ENCODE data around the gene SEC31A. TPM values are rescaled to one million over a fixed set of nuclear protein-coding genes. Genes with fewer than 3 reads are reported as not detected.
"Not testable (repeated sequence)": the region's sequence is repeated elsewhere in the genome, so short reads cannot be mapped to it uniquely, and the experiment has no call there.

The SEC31A gene
- total RNA-seq, 1 donor from 2014 or later = 145 TPM

GRCh38 chr4:82833696-82834313 lies 57.1 kb downstream of the SEC31A start:
- no peak for DNase-seq

- not testable (repeated sequence) for DNase-seq
Observed at GRCh38 chr4:82833060-82833459, 57.9 kb downstream of the SEC31A start.

- DNase-seq = no peak
Observed at GRCh38 chr4:82825425-82825824, 65.5 kb downstream of the SEC31A start.

GRCh38 chr4:82823062-82823461 lies 67.9 kb downstream of the SEC31A start:
- DNase-seq = no peak

- DNase-seq = no peak
Observed at GRCh38 chr4:82820689-82821088, 70.3 kb downstream of the SEC31A start.

- no peak for DNase-seq
Observed at GRCh38 chr4:82818664-82819662, 72.0 kb downstream of the SEC31A start.

- DNase-seq = not testable (repeated sequence)
Observed at GRCh38 chr4:82816874-82817273, 74.1 kb downstream of the SEC31A start.

- no peak for DNase-seq
Observed at GRCh38 chr4:82814034-82814433, 76.9 kb downstream of the SEC31A start.

- DNase-seq = no peak
Observed at GRCh38 chr4:82811838-82812341, 79.1 kb downstream of the SEC31A start.

- no peak for DNase-seq
Observed at GRCh38 chr4:82811392-82811791, 79.6 kb downstream of the SEC31A start.

GRCh38 chr4:82810176-82810575 lies 80.8 kb downstream of the SEC31A start:
- no peak for DNase-seq

GRCh38 chr4:82809619-82810018 lies 81.3 kb downstream of the SEC31A start:
- DNase-seq = no peak

- DNase-seq = no peak
Observed at GRCh38 chr4:82803746-82804145, 87.2 kb downstream of the SEC31A start.

- DNase-seq = no peak
Observed at GRCh38 chr4:82802911-82803310, 88.0 kb downstream of the SEC31A start.

GRCh38 chr4:82801910-82802521 lies 88.9 kb downstream of the SEC31A start:
- no peak for DNase-seq

- no peak for DNase-seq
Observed at GRCh38 chr4:82799006-82799881, 91.7 kb downstream of the SEC31A start.

GRCh38 chr4:82798168-82799005 lies 92.6 kb downstream of the SEC31A start, which contains the start of gene SCD5:
Gene SCD5 (minus strand): TSS chr4:82798796. CDS start chr4:82798537, 259 bp downstream.
- DNase-seq = peak; percentile 87

- peak; percentile 48 for DNase-seq
Observed at GRCh38 chr4:82797405-82798111, 93.4 kb downstream of the SEC31A start.

GRCh38 chr4:82797040-82797404 lies 93.9 kb downstream of the SEC31A start:
- DNase-seq = no peak

Data from occipital lobe (tissue), 2 donors.